ENCODE data around the gene LDB2. TPM values are rescaled to one million over a fixed set of nuclear protein-coding genes. Genes with fewer than 3 reads are reported as not detected.

LDB2 gene
- total RNA-seq, 1 experiment from 2014 or later, result 94.0 TPM

- H3K36me3 ChIP-seq (replicated peaks; ENCODE audit: control insufficient read depth, insufficient read depth, low read length), result peaks cover 1% of the 10 kb centered on the region
- no peaks in the 10 kb centered on the region for H3K27me3 ChIP-seq (ENCODE audit: control insufficient read depth, insufficient read depth, low read length)
- no peak overlapping the region for H3K4me3 ChIP-seq (ENCODE audit: insufficient read depth, low read depth, low read length)
- no peak for DNase-seq
These were observed 81.2 kb downstream of the LDB2 start for GRCh38 chr4:16817286-16817685.

GRCh38 chr4:16814361-16814760, 84.1 kb downstream of the LDB2 start:
- H3K4me3 ChIP-seq (ENCODE audit: insufficient read depth, low read depth, low read length), result no peak overlapping the region

GRCh38 chr4:16812041-16812440, 86.4 kb downstream of the LDB2 start:
- H3K27me3 ChIP-seq (ENCODE audit: control insufficient read depth, insufficient read depth, low read length), result no peaks in the 10 kb centered on the region
- no peak for DNase-seq
- H3K36me3 ChIP-seq (replicated peaks; ENCODE audit: control insufficient read depth, insufficient read depth, low read length), result peaks cover 1% of the 10 kb centered on the region
- H3K4me3 ChIP-seq (ENCODE audit: insufficient read depth, low read depth, low read length), result no peak overlapping the region

More at GRCh38 chr4:16814361-16814760, 84.1 kb downstream of the LDB2 start:
- Histone ChIP-seq H3K27me3 (ENCODE audit: control insufficient read depth, insufficient read depth, low read length) (no peaks in the 10 kb centered on the region), H3K36me3 (replicated peaks; ENCODE audit: control insufficient read depth, insufficient read depth, low read length) (peaks cover 1% of the 10 kb centered on the region)
- no peak for DNase-seq

- Histone ChIP-seq H3K27me3 (ENCODE audit: control insufficient read depth, insufficient read depth, low read length) (no peaks in the 10 kb centered on the region), H3K4me3 (ENCODE audit: insufficient read depth, low read depth, low read length) (no peak overlapping the region), H3K36me3 (replicated peaks; ENCODE audit: control insufficient read depth, insufficient read depth, low read length) (peaks cover 1% of the 10 kb centered on the region)
- no peak for DNase-seq
These were observed 88.5 kb downstream of the LDB2 start for GRCh38 chr4:16809943-16810342.

- H3K27me3 ChIP-seq (ENCODE audit: control insufficient read depth, insufficient read depth, low read length), result no peaks in the 10 kb centered on the region
- DNase-seq, result no peak
- no peak overlapping the region for H3K4me3 ChIP-seq (ENCODE audit: insufficient read depth, low read depth, low read length)
- peaks cover under 1% of the 10 kb centered on the region for H3K36me3 ChIP-seq (replicated peaks; ENCODE audit: control insufficient read depth, insufficient read depth, low read length)
These were observed 89.4 kb downstream of the LDB2 start for GRCh38 chr4:16809064-16809463.

GRCh38 chr4:16807355-16807754, 91.1 kb downstream of the LDB2 start:
- DNase-seq, result no peak
- Histone ChIP-seq H3K4me3 (ENCODE audit: insufficient read depth, low read depth, low read length) (no peak overlapping the region), H3K27me3 (ENCODE audit: control insufficient read depth, insufficient read depth, low read length) (no peaks in the 10 kb centered on the region), H3K36me3 (replicated peaks; ENCODE audit: control insufficient read depth, insufficient read depth, low read length) (no peaks in the 10 kb centered on the region; the same call in 1 of the 2 replicates)

- DNase-seq, result no peak
- no peaks in the 10 kb centered on the region for H3K27me3 ChIP-seq (ENCODE audit: control insufficient read depth, insufficient read depth, low read length)
- H3K36me3 ChIP-seq (replicated peaks; ENCODE audit: control insufficient read depth, insufficient read depth, low read length), result no peaks in the 10 kb centered on the region
These were observed 93.9 kb downstream of the LDB2 start for GRCh38 chr4:16804581-16804980.

GRCh38 chr4:16802044-16802443, 96.4 kb downstream of the LDB2 start:
- no peak for DNase-seq
- no peak overlapping the region for H3K4me3 ChIP-seq (ENCODE audit: insufficient read depth, low read depth, low read length)
- H3K27me3 ChIP-seq (ENCODE audit: control insufficient read depth, insufficient read depth, low read length), result no peaks in the 10 kb centered on the region
- no peaks in the 10 kb centered on the region; the same call in 1 of the 2 replicates for H3K36me3 ChIP-seq (replicated peaks; ENCODE audit: control insufficient read depth, insufficient read depth, low read length)

More at GRCh38 chr4:16804581-16804980, 93.9 kb downstream of the LDB2 start:
- no peak overlapping the region for H3K4me3 ChIP-seq (ENCODE audit: insufficient read depth, low read depth, low read length)

GRCh38 chr4:16801356-16801755, 97.1 kb downstream of the LDB2 start:
- Histone ChIP-seq H3K27me3 (ENCODE audit: control insufficient read depth, insufficient read depth, low read length) (no peaks in the 10 kb centered on the region), H3K4me3 (ENCODE audit: insufficient read depth, low read depth, low read length) (no peak overlapping the region), H3K36me3 (replicated peaks; ENCODE audit: control insufficient read depth, insufficient read depth, low read length) (no peaks in the 10 kb centered on the region; the same call in 1 of the 2 replicates)
- no peak for DNase-seq

- Histone ChIP-seq H3K36me3 (replicated peaks; ENCODE audit: control insufficient read depth, insufficient read depth, low read length) (no peaks in the 10 kb centered on the region; the same call in 1 of the 2 replicates), H3K4me3 (ENCODE audit: insufficient read depth, low read depth, low read length) (no peak overlapping the region), H3K27me3 (ENCODE audit: control insufficient read depth, insufficient read depth, low read length) (no peaks in the 10 kb centered on the region)
- DNase-seq, result peak; percentile 68
These were observed 103.5 kb downstream of the LDB2 start for GRCh38 chr4:16794816-16795445.

GRCh38 chr4:16791460-16791859, 107.0 kb downstream of the LDB2 start:
- Histone ChIP-seq H3K36me3 (replicated peaks; ENCODE audit: control insufficient read depth, insufficient read depth, low read length) (no peaks in the 10 kb centered on the region), H3K4me3 (ENCODE audit: insufficient read depth, low read depth, low read length) (no peak overlapping the region), H3K27me3 (ENCODE audit: control insufficient read depth, insufficient read depth, low read length) (no peaks in the 10 kb centered on the region)
- no peak for DNase-seq

- H3K4me3 ChIP-seq (ENCODE audit: insufficient read depth, low read depth, low read length), result no peak overlapping the region
- no peaks in the 10 kb centered on the region for H3K36me3 ChIP-seq (replicated peaks; ENCODE audit: control insufficient read depth, insufficient read depth, low read length)
- H3K27me3 ChIP-seq (ENCODE audit: control insufficient read depth, insufficient read depth, low read length), result no peaks in the 10 kb centered on the region
- no peak for DNase-seq
These were observed 107.9 kb downstream of the LDB2 start for GRCh38 chr4:16790508-16790907.

GRCh38 chr4:16788868-16789267, 109.6 kb downstream of the LDB2 start:
- Histone ChIP-seq H3K27me3 (ENCODE audit: control insufficient read depth, insufficient read depth, low read length) (no peaks in the 10 kb centered on the region), H3K4me3 (ENCODE audit: insufficient read depth, low read depth, low read length) (no peak overlapping the region), H3K36me3 (replicated peaks; ENCODE audit: control insufficient read depth, insufficient read depth, low read length) (no peaks in the 10 kb centered on the region)
- DNase-seq, result no peak

- Histone ChIP-seq H3K36me3 (replicated peaks; ENCODE audit: control insufficient read depth, insufficient read depth, low read length) (peaks cover 1% of the 10 kb centered on the region; the same call in 1 of the 2 replicates), H3K4me3 (ENCODE audit: insufficient read depth, low read depth, low read length) (no peak overlapping the region), H3K27me3 (ENCODE audit: control insufficient read depth, insufficient read depth, low read length) (no peaks in the 10 kb centered on the region)
- DNase-seq, result no peak
These were observed 112.5 kb downstream of the LDB2 start for GRCh38 chr4:16785793-16786527.

- Histone ChIP-seq H3K27me3 (ENCODE audit: control insufficient read depth, insufficient read depth, low read length) (no peaks in the 10 kb centered on the region), H3K4me3 (ENCODE audit: insufficient read depth, low read depth, low read length) (no peak overlapping the region), H3K36me3 (replicated peaks; ENCODE audit: control insufficient read depth, insufficient read depth, low read length) (peaks cover 1% of the 10 kb centered on the region; the same call in 1 of the 2 replicates)
- no peak for DNase-seq
These were observed 115.3 kb downstream of the LDB2 start for GRCh38 chr4:16783119-16783518.
